Panc1 (cell line): ENCODE data around the gene CD9.

Experiments
- CTCF ChIP-seq: fragments of 450-650 bp; IDR thresholded peaks from 2 replicates; pipeline ENCODE4 v1.5.1; 2017; ENCODE audit warnings: mild to moderate bottlenecking
- REST ChIP-seq, 2 experiments: IDR thresholded peaks; 2 replicates each; pipeline ENCODE4 v1.6.1; 2011 to 2012; ENCODE audit warnings: low read depth in 2 of 2, control low read depth in 1 of 2, low read length in 1 of 2, mild to moderate bottlenecking in 1 of 2, moderate library complexity in 1 of 2; ENCODE audit not compliant: insufficient read depth in 1 of 2
- SIN3A ChIP-seq: IDR thresholded peaks from 2 replicates; pipeline ENCODE4 v1.6.1; 2012; ENCODE audit warnings: low read depth, mild to moderate bottlenecking, low read length, moderate library complexity, borderline replicate concordance; ENCODE audit not compliant: insufficient read depth

DNA sequence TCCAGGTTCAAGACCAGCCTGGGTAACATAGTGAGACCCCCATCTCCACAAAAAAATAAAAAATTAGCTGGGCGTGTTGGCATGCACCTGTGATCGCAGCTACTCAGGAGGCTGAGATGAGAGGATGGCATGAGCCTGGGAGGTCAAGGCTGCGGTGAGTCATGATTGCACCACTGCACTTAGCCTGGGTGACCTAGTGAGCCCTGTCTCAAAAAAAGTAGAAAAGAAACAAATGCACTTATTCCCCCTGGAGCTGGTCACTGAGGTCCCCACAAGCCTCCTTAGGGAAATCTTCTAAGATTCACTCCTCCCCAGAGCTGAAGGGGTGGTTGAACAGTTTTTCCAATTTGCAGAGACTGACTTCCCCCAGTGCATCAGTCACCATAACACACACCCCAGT lies 1.6 kb downstream of the CD9 start:
- no peak for TF ChIP-seq SIN3A
- TF ChIP-seq CTCF = no peak
- TF ChIP-seq REST (IDR thresholded peaks at IDR 0.05; ENCODE audit: insufficient read depth in 1 of 2, low read depth in 2 of 2, low read length in 1 of 2) = no peak
